Measurements from ENCODE around the gene HDAC3. TPM values are rescaled to one million over a fixed set of nuclear protein-coding genes. Genes with fewer than 3 reads are reported as not detected.
A peak's percentile ranks its signal among the peaks of the same experiment; 100 is the strongest.

Gene HDAC3
- total and polyA plus RNA-seq, 4 donors, result 35.1 to 62.5 (median 46.7) TPM

GRCh38 chr5:141623186-141623585, 13.5 kb downstream of the HDAC3 start:
- Histone ChIP-seq H3K4me3 (no peak overlapping the region), H3K9me3 (ENCODE audit: control insufficient read depth in 4 of 4, insufficient read depth in 3 of 4, low read length in 3 of 4) (peaks cover 0 to 2% (median 0%) of the 10 kb centered on the region in 4 donors), H3K27ac (ENCODE audit: low read depth in 1 of 2, low read length in 1 of 2) (no peak overlapping the region), H3K4me1 (ENCODE audit: control insufficient read depth in 5 of 5, insufficient read depth in 5 of 5, low read length in 5 of 5) (peaks cover 0 to 4% (median 0%) of the 10 kb centered on the region in 5 donors), H3K9ac (ENCODE audit: insufficient read depth in 1 of 2, low read length in 2 of 2) (no peak overlapping the region), H3K27me3 (ENCODE audit: control insufficient read depth in 3 of 3, insufficient read depth in 3 of 3, low read length in 2 of 3) (no peaks in the 10 kb centered on the region), H3K36me3 (ENCODE audit: control insufficient read depth in 4 of 4, insufficient read depth in 4 of 4, low read length in 4 of 4) (peaks cover 15 to 46% (median 33%) of the 10 kb centered on the region in 4 donors)
- no peak for TF ChIP-seq CTCF (IDR thresholded peaks at IDR 0.05; ENCODE audit: control extremely low read depth, extremely low read depth)
- ATAC-seq (ENCODE audit: insufficient read depth, low FRiP score) (no peak), DNase-seq (no peak)

- 2 to 3% methylated on average over 63 to 70 of the region's 70 CpGs for WGBS, 2 donors
These were observed 17.7 kb downstream of the HDAC3 start, which contains the start of gene DIAPH1 for GRCh38 chr5:141618804-141619554. Gene DIAPH1 (minus strand): TSS chr5:141619000. CDS start chr5:141618914, 86 bp downstream.

GRCh38 chr5:141618030-141618803, 18.4 kb downstream of the HDAC3 start:
- 1% methylated on average over 33 to 36 of the region's 36 CpGs for WGBS, 2 donors
- DNase-seq, result peak; percentile 57 to 59 (median 57)
- peak; percentile 22 for ATAC-seq (ENCODE audit: insufficient read depth, low FRiP score)

More at GRCh38 chr5:141618804-141619554, 17.7 kb downstream of the HDAC3 start, which contains the start of gene DIAPH1:
- H3K27ac ChIP-seq (ENCODE audit: low read depth in 1 of 2, low read length in 1 of 2), result peak within 1 kb of the TSS; percentile 97 to 98
- TF ChIP-seq CTCF (IDR thresholded peaks at IDR 0.05; ENCODE audit: control extremely low read depth, extremely low read depth), result peak; percentile 96
- H3K4me3 ChIP-seq, result peak within 1 kb of the TSS; percentile 81
- no peaks in the 10 kb centered on the region for H3K27me3 ChIP-seq (ENCODE audit: control insufficient read depth in 3 of 3, insufficient read depth in 3 of 3, low read length in 2 of 3)
- peaks cover 0 to 17% (median 7%) of the 10 kb centered on the region in 5 donors for H3K4me1 ChIP-seq (ENCODE audit: control insufficient read depth in 5 of 5, insufficient read depth in 5 of 5, low read length in 5 of 5)
- peak; percentile 96 for ATAC-seq (ENCODE audit: insufficient read depth, low FRiP score)
- DNase-seq, result peak; percentile 97 to 98 (median 98)
- no peaks in the 10 kb centered on the region for H3K9me3 ChIP-seq (ENCODE audit: control insufficient read depth in 4 of 4, insufficient read depth in 3 of 4, low read length in 3 of 4)
- peak within 1 kb of the TSS; percentile 7 to 35 for H3K9ac ChIP-seq (ENCODE audit: insufficient read depth in 1 of 2, low read length in 2 of 2)
- H3K36me3 ChIP-seq (ENCODE audit: control insufficient read depth in 4 of 4, insufficient read depth in 4 of 4, low read length in 4 of 4), result peaks cover 9 to 15% (median 14%) of the 10 kb centered on the region in 4 donors

More at GRCh38 chr5:141618030-141618803, 18.4 kb downstream of the HDAC3 start:
- H3K4me1 ChIP-seq (ENCODE audit: control insufficient read depth in 5 of 5, insufficient read depth in 5 of 5, low read length in 5 of 5), result peaks cover 0 to 17% (median 10%) of the 10 kb centered on the region in 5 donors
- peak overlapping the region; percentile 81 for H3K4me3 ChIP-seq
- H3K27ac ChIP-seq (ENCODE audit: low read depth in 1 of 2, low read length in 1 of 2), result peak overlapping the region; percentile 97 to 98
- H3K36me3 ChIP-seq (ENCODE audit: control insufficient read depth in 4 of 4, insufficient read depth in 4 of 4, low read length in 4 of 4), result peaks cover 9 to 11% (median 10%) of the 10 kb centered on the region in 4 donors
- H3K9me3 ChIP-seq (ENCODE audit: control insufficient read depth in 4 of 4, insufficient read depth in 3 of 4, low read length in 3 of 4), result no peaks in the 10 kb centered on the region
- H3K27me3 ChIP-seq (ENCODE audit: control insufficient read depth in 3 of 3, insufficient read depth in 3 of 3, low read length in 2 of 3), result no peaks in the 10 kb centered on the region
- H3K9ac ChIP-seq (ENCODE audit: insufficient read depth in 1 of 2, low read length in 2 of 2), result peak overlapping the region; percentile 7 to 35
- TF ChIP-seq CTCF (IDR thresholded peaks at IDR 0.05; ENCODE audit: control extremely low read depth, extremely low read depth), result no peak
